HepG2 (cell line): Measurements from ENCODE around the gene POLE3.

Experiments used
- ATF1 ChIP-seq: IDR thresholded peaks from 2 replicates; pipeline ENCODE4 v1.6.1; 2016; ENCODE audit warnings: mild to moderate bottlenecking, control low read depth
- CHCHD3 ChIP-seq: sonication (generic); formaldehyde crosslinking; IDR thresholded peaks from 2 replicates; pipeline ENCODE4 v1.8.0; 2022; ENCODE audit warnings: mild to moderate bottlenecking, missing genetic modification reagents, moderate library complexity
- EZH2 ChIP-seq: conservative IDR thresholded peaks from 2 replicates; pipeline ENCODE4 v1.6.1; 2012; ENCODE audit warnings: mild to moderate bottlenecking, low read depth, low read length, moderate library complexity
- HNRNPL ChIP-seq: fragments of 200-400 bp; formaldehyde crosslinking; IDR thresholded peaks from 2 replicates; pipeline ENCODE4 v1.6.1; 2017; ENCODE audit warnings: mild to moderate bottlenecking, low read depth, low read length
- HOXA3 ChIP-seq: sonication (generic); formaldehyde crosslinking; IDR thresholded peaks from 2 replicates; pipeline ENCODE4 v1.5.0; 2020; ENCODE audit warnings: missing genetic modification reagents
- HOXA7 ChIP-seq: sonication (generic); formaldehyde crosslinking; IDR thresholded peaks from 2 replicates; pipeline ENCODE4 v1.8.1; 2022; ENCODE audit warnings: mild to moderate bottlenecking, missing genetic modification reagents, moderate library complexity
- NFRKB ChIP-seq: fragments of 450-650 bp; IDR thresholded peaks from 2 replicates; pipeline ENCODE4 v1.6.1; 2017
- NR2F1 ChIP-seq, 2 experiments: fragments of 450-650 bp in 1 of 2; formaldehyde crosslinking in 1 of 2; IDR thresholded peaks; 2 replicates each; pipeline versions ENCODE4 v1.5.0 to v1.6.1; 2016 to 2020; ENCODE audit warnings: mild to moderate bottlenecking in 1 of 2, missing compliant biosample characterization in 1 of 2, missing genetic modification reagents in 1 of 2, moderate library complexity in 1 of 2
- POLR2AphosphoS2 ChIP-seq: IDR thresholded peaks from 2 replicates; pipeline ENCODE4 v1.6.1; 2011; ENCODE audit warnings: low read depth, low read length, improper control_type of control experiment
- ZNF557 ChIP-seq: sonication (generic); formaldehyde crosslinking; IDR thresholded peaks from 2 replicates; pipeline ENCODE4 v1.4.0; 2020; ENCODE audit warnings: missing genetic modification reagents
- ZNF761 ChIP-seq: sonication (generic); formaldehyde crosslinking; conservative IDR thresholded peaks from 2 replicates; pipeline ENCODE4 v1.4.0; 2020; ENCODE audit warnings: mild to moderate bottlenecking, missing genetic modification reagents
- TF ChIP-seq, protein P1 (sequence below): sonication (generic); formaldehyde crosslinking; IDR thresholded peaks from 2 replicates; pipeline ENCODE4 v1.5.0; 2020; ENCODE audit warnings: mild to moderate bottlenecking, missing genetic modification reagents, moderate library complexity
- TF ChIP-seq, protein P2 (sequence below): sonication (generic); formaldehyde crosslinking; IDR thresholded peaks from 2 replicates; pipeline ENCODE4 v1.4.0; 2020; ENCODE audit warnings: missing genetic modification reagents, mild to moderate bottlenecking, borderline replicate concordance

DNA sequence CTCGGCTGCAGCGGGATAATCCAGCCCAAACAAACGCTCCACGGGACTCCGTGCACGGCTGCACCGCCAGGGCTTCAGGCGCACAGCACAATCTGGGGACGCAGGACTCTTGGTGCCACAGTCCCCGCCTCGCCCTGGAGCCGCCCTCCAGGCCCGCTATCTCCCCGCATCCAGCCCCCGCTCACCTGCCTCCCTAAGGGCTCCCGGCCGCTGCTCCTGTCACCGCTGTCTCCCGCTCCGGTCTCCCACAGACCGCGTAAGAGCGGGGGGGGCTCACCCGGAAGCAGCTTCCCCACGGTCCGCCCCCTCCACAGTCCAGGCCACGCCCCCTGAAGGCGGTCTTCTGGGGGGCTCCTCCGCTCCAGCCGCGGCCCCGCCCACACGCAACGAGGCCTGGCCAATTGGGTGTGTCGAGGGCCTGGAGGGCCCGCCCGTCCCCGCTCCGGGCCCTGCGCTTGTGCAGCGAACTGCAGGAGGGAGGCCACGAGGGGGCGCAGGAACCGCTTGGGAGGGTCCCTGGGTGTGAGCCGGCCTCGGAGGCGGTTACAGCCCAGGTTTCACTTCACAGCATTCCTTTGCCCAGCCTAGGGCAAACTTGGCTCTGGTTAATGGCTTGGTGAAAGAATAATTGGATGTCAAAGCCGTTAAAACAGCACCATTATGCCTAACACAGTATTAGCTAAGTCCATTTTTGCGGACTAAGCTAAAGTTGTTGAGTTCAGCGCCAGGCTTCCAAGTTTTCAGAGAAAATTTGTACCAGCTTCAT lies 9.3 kb downstream of the POLE3 start, which contains the start of gene ALAD:
- no peak for TF ChIP-seq NR2F1 (CRISPR knock-in tag; IDR thresholded peaks at IDR 0.05)
- TF ChIP-seq, protein P1, sequence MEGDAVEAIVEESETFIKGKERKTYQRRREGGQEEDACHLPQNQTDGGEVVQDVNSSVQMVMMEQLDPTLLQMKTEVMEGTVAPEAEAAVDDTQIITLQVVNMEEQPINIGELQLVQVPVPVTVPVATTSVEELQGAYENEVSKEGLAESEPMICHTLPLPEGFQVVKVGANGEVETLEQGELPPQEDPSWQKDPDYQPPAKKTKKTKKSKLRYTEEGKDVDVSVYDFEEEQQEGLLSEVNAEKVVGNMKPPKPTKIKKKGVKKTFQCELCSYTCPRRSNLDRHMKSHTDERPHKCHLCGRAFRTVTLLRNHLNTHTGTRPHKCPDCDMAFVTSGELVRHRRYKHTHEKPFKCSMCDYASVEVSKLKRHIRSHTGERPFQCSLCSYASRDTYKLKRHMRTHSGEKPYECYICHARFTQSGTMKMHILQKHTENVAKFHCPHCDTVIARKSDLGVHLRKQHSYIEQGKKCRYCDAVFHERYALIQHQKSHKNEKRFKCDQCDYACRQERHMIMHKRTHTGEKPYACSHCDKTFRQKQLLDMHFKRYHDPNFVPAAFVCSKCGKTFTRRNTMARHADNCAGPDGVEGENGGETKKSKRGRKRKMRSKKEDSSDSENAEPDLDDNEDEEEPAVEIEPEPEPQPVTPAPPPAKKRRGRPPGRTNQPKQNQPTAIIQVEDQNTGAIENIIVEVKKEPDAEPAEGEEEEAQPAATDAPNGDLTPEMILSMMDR (CRISPR knock-in tag): peak; percentile 99
- TF ChIP-seq ZNF761 (CRISPR knock-in tag): peak; percentile 70; the same call in 1 of the 2 replicates
- TF ChIP-seq HOXA3: peak; percentile 79
- TF ChIP-seq EZH2: no peak
- TF ChIP-seq, protein P2, sequence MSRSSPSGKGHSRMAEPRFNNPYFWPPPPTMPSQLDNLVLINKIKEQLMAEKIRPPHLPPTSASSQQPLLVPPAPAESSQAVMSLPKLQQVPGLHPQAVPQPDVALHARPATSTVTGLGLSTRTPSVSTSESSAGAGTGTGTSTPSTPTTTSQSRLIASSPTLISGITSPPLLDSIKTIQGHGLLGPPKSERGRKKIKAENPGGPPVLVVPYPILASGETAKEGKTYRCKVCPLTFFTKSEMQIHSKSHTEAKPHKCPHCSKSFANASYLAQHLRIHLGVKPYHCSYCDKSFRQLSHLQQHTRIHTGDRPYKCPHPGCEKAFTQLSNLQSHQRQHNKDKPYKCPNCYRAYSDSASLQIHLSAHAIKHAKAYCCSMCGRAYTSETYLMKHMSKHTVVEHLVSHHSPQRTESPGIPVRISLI: no peak
- TF ChIP-seq CHCHD3: no peak
- no peak for TF ChIP-seq ATF1 (CRISPR knock-in tag)
- no peak for TF ChIP-seq NFRKB
- no peak for TF ChIP-seq HNRNPL
- 0 out of 2 replicates have a peak, but pooled peaks have one; percentile 52 for TF ChIP-seq ZNF557
- no peak for TF ChIP-seq POLR2AphosphoS2
- no peak for TF ChIP-seq HOXA7 (CRISPR knock-in tag)
